Left renal cortex interstitium (tissue), 4 donors: Measurements from ENCODE around the gene PPFIBP2. TPM values are rescaled to one million over a fixed set of nuclear protein-coding genes. Genes with fewer than 3 reads are reported as not detected.
"Not testable (repeated sequence)": the region's sequence is repeated elsewhere in the genome, so short reads cannot be mapped to it uniquely, and the experiment has no call there.

Experiments
- DNase-seq, 4 donors: peaks; one replicate each; pipeline ENCODE4 v3.0.0-alpha.2; 2013; ENCODE audit warnings: low read depth in 4 of 4, low spot score in 2 of 4, missing footprints in 1 of 4
- polyA plus RNA-seq, 4 donors: library from polyadenylated mRNA; unstranded; fragments of 120-200 nt; gene quantifications; one replicate each; pipeline ENCODE4 v1.2.1, GENCODE V29; 2013; ENCODE audit not compliant: insufficient read length in 4 of 4

The PPFIBP2 gene
- polyA plus RNA-seq, 4 donors = 38.2 to 73.3 (median 61.1) TPM

DNA sequence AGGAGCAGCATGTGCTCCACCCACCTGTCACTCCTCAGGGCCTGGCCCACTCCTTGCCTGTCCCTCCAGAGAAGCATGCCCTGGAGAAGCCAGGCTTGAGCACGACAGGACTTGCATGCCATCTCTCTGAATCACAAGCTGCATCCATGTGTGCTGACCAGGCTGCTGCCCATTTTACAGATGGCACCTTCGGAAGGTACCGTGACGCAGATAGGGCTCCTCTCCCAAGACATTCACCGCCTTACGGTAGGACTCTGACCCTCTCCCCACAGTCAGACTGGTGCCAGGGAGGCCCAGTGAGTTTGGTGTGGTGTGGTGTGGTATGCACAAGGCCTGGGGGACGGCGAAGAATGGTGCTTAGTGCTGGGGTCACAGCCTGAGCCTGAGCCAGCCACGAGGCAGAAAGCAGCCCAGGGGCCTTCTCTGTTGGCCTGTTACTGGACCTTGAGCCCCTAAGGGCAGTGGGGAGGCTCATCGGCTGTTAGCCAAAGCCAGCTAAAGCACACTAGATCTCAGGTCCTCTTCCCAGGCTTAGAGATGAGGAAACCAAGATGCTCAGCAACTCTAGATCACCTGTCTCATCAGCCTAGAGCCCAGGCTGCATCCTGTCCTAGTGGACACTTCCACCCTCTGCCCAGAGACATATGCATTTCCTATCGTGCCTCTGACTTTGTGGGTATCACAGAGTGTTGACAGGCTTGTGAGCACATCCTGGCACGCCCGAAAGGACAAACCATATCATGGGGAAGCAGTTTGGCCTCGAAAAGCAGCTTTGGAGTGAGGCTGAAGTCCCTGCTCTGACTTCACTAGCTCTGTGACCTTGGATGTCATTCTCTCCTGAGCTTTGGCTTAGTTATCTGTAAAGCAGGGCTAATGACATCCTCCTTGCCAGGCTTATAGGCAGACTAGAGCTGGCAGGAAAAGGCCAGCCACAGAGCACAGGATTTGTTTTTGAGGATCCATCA, 141.7 kb downstream of the PPFIBP2 start:
- no peak for DNase-seq

- no peak for DNase-seq
These were observed 142.9 kb downstream of the PPFIBP2 start for GRCh38 chr11:7656704-7657103.

GRCh38 chr11:7657306-7658025, 143.7 kb downstream of the PPFIBP2 start:
- DNase-seq = peak in 1 of 4 donors; percentile 53

DNA sequence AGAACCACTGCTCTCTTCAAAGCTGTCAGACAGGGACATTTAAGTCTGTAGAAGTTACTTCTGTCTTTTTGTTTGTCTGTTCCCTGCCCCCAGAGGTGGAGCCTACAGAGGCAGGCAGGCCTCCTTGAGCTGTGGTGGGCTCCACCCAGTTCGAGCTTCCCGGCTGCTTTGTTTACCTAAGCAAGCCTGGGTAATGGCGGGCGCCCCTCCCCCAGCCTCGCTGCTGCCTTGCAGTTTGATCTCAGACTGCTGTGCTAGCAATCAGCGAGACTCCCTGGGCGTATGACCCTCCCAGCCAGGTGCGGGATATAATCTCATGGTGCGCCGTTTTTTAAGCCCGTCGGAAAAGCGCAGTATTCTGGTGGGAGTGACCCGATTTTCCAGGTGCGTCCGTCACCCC, 149.7 kb downstream of the PPFIBP2 start:
- DNase-seq = not testable (repeated sequence)

- DNase-seq = no peak
These were observed 151.1 kb downstream of the PPFIBP2 start for GRCh38 chr11:7664867-7665266.

DNA sequence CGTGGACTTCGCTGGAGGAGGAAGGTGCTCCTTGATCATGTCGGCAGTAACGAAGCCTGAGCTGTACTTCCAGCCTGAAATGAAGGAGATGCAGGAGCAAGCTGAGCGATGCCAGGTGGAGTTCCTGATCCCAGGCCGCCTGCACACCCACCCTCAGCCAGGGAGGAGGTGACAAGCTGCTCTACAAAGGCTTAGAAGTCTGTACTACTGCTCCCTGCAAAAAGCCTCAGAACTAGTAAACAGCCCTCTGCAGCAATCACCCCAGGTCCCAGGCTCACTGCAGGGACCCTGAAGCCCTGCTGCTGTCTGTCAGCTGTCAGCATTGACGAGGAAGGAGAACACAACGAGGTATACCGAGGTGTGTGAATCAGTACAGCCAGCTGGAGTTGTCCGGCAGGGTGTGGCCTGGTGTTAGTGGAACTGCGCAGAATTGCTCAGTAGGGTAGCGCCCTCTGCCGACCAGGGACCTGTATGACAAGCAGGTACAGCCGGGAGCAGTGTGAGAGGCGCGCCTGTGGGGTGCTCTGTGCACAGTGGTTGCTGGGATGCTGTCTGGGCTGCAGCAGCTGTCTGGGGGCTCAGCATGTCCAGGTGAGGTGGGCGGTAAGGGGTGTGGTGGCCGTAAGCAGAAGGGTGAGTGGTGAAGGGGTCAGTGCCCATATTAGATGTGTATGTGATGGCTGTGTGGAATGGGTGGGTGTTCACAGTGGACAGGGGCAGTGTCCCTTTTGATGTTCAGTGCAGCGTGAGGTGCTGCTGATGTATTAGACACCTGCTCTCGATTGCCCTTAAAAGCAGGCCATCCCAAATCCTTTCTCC, 151.9 kb downstream of the PPFIBP2 start:
- no peak for DNase-seq

DNA sequence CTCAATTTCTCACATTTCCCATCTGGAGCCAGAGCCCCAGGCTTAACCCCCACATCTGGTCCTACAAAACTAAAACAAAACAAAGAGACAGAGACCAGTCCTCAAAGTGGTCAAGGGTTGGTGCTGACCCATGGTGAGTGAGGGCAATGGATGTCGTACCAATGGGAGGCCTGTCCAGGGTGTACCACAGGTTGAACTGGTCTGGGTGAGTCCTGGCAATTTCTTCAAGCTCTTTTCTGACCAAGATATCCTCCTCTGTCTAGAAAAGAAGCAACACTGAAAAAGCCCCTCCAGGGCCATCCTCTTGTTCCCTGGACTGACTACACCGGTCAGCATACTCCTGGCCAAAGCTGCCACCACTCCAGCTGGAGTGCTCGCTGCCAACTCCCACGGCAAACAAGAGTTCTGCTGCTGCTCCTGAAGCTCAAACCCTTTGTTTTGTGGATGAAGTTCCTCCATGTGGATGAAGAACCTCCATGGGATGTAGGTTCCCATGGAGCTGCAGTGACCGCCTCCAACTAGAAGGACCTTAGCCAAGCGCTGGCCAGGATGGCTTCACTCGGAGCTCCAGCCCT, 152.6 kb downstream of the PPFIBP2 start:
- DNase-seq = no peak

DNA sequence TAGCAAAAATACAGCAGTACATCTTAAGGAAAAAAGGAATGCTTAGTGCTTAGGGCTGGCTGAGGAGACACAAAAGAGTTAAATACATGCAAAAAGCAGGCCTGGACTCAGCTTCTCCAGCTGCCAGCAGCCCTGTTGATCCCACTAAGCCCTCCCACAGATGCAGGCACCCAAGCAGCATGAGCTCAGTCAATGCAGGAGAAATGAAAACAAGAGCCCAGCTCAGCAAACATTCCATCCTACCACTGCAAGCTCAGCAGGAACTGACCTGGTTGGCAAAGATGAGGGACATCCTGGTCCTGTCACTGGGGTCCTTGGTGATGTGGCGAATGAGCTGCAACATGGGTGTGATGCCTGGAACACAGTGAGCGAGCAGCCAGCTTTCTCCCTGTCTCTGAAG, 153.7 kb downstream of the PPFIBP2 start:
- DNase-seq = no peak

DNA sequence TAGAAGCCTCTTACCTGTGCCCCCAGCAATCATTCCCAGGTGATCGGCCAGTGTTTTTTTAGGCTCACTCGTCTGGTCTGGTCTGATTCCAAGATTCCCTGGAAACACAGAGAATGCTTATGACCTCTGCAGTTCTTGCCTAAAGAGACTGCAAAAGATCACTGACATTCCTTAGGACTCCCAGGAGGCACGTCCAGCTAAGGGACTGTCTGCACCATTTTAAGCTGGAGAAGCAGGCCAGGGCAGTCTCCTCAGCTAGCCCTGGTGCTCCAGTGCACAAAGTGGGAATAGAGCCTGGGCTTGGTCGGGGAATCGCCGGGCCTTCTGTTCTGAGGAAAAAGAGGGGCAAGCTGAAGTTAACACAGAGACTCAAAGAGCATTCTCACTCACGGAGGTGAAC, 154.7 kb downstream of the PPFIBP2 start:
- DNase-seq = no peak

GRCh38 chr11:7668911-7669310, 155.1 kb downstream of the PPFIBP2 start:
- DNase-seq = no peak

DNA sequence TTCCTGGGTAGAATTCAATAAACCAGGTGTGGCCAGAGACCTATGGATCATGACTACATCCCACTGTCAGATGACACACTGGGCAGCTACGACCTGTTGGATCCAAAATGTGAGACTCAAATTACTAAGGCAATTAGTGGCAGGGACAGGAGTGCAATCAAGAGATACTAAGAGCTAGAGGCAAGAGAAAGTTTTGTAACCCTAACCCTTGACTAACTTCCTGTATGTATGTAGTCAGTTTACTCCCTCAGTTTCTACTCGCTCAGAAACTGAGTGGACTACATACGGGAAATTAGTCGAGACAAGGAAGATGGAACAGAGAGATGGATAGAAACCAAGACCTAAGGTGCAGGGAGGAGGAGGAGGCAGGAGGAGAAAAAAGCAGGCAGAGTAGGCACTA, 156.8 kb downstream of the PPFIBP2 start:
- no peak for DNase-seq

- DNase-seq = no peak
These were observed 157.8 kb downstream of the PPFIBP2 start for GRCh38 chr11:7671347-7672215.

- no peak for DNase-seq
These were observed 158.6 kb downstream of the PPFIBP2 start for GRCh38 chr11:7672276-7672959.

- DNase-seq = peak in 1 of 4 donors; percentile 60
These were observed 159.3 kb downstream of the PPFIBP2 start, which contains the start of gene CYB5R2 for GRCh38 chr11:7672960-7673723. CYB5R2 (minus strand) TSS chr11:7673500; CDS start chr11:7672825, 675 bp downstream.

DNA sequence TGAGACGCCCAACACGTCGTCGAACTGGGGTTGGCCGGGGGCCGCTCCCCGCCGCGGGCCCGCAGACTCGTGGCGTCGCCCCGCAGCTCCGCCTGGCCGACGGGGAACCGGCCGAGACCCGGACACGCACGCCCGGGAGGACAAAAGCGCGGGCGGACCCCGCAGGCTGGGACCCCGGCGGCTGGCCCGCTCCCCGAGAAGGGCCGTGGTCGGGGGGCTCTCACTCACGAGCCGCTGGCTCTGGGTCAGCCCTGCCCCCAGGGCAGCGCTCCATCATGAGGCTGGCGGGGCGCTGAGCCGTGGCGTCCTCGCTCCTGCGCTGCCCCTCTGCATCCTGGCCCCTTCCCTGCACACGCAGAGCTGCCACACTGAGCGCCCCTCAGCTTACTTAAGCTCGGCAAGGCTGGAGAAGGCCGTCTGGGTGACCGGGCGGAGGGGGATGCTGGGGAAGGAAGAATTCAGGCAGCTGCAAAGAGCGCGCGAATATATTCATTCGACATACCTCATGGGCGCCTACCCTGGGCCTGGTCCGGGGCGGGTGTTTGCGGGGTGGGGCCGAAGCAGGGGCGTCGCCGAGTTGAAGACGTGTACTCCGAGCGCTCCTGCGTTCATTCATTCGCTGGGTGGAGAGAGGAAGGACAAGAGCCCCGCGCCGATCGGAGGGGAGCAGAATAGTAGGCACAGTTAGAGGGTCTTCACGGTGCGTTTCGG, 160.1 kb downstream of the PPFIBP2 start:
- DNase-seq = peak in 1 of 4 donors; percentile 41

DNA sequence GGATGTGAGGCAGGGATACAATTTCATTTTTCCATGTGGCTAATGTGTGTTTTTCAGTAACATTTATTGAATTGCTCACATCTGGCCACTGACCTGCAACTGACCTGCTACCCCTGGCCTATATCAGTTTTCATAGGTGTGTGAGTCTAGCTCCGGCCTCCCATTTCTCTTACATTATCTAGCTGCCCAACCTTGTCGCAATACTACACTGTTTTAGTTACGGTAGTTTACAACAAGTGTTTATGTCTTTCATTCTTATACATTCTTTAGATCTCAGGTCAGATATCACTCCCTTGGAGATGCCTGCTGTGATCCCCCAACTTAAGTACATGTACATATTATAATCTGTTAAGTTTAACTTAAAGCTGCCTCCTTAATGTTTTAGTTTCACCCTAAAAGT, 161.8 kb downstream of the PPFIBP2 start:
- no peak for DNase-seq

- no peak for DNase-seq
These were observed 163.3 kb downstream of the PPFIBP2 start for GRCh38 chr11:7677071-7677470.
